Peyer's patch (tissue), 4 donors: ENCODE measurements around the gene C16orf92. TPM values are rescaled to one million over a fixed set of nuclear protein-coding genes. Genes with fewer than 3 reads are reported as not detected.

Experiments
- DNase-seq, 3 donors: peaks; one replicate each; pipeline ENCODE4 v3.0.0-alpha.2; 2017 to 2019
- H3K27ac ChIP-seq, 4 donors: fragments of 200-600 bp; sonication (generic); one replicate each; pipeline ENCODE4 v1.5.1; 2016 to 2019
- H3K27me3 ChIP-seq, 2 donors: fragments of 200-600 bp; sonication (generic); one replicate each; pipeline ENCODE4 v1.5.1; 2019
- H3K36me3 ChIP-seq, 3 donors: fragments of 200-600 bp; sonication (generic); one replicate each; pipeline ENCODE4 v1.5.1; 2016 to 2019
- H3K4me1 ChIP-seq, 4 donors: fragments of 200-600 bp; sonication (generic); one replicate each; pipeline ENCODE4 v1.5.1; 2016 to 2019
- H3K4me3 ChIP-seq, 4 donors: fragments of 200-600 bp; sonication (generic); 1 replicate in 3 of 4; 2 replicates in 1 of 4; pipeline ENCODE4 v1.5.1; 2016 to 2019; ENCODE audit warnings: mild to moderate bottlenecking in 1 of 4
- H3K9me3 ChIP-seq, 4 donors: fragments of 200-600 bp; sonication (generic); one replicate each; pipeline ENCODE4 v1.5.1; 2016 to 2019; ENCODE audit warnings: mild to moderate bottlenecking in 1 of 4
- CTCF ChIP-seq, 6 experiments: fragments of 450-650 bp in 4 of 6; fragments of 200-600 bp in 2 of 6; sonication (generic) in 1 of 6; IDR thresholded peaks; one replicate each; pipeline ENCODE4 v1.5.1; 2017 to 2019; ENCODE audit warnings: antibody characterized with exemption in 6 of 6, mild to moderate bottlenecking in 3 of 6, moderate library complexity in 1 of 6
- POLR2A ChIP-seq, 2 donors: fragments of 450-650 bp; IDR thresholded peaks; one replicate each; pipeline ENCODE4 v1.5.1; 2017; ENCODE audit warnings: antibody characterized with exemption in 2 of 2, mild to moderate bottlenecking in 2 of 2, moderate library complexity in 2 of 2
- total RNA-seq, 4 donors: library from RNA; depleted of rRNA; stranded (reverse); fragments of >200 nt; gene quantifications; one replicate each; pipeline ENCODE4 v1.1.0, GENCODE V29; 2016

C16orf92 gene
- total RNA-seq, 4 donors from 2014 or later = not detected

GRCh38 chr16:30004811-30005242, 18.2 kb upstream of the C16orf92 start:
- Histone ChIP-seq H3K4me3 (no peak overlapping the region), H3K9me3 (no peaks in the 10 kb centered on the region), H3K36me3 (peaks cover 0 to 20% (median 0%) of the 10 kb centered on the region in 3 donors), H3K27me3 (peaks cover 0 to 3% of the 10 kb centered on the region in 2 donors), H3K4me1 (no peaks in the 10 kb centered on the region), H3K27ac (no peak overlapping the region)
- no peak for DNase-seq
- no peak for TF ChIP-seq POLR2A (IDR thresholded peaks at IDR 0.05)
- TF ChIP-seq CTCF (IDR thresholded peaks at IDR 0.05) = no peak

GRCh38 chr16:30005341-30006094, 17.5 kb upstream of the C16orf92 start:
- Histone ChIP-seq H3K27ac (no peak overlapping the region), H3K27me3 (peaks cover 0 to 10% of the 10 kb centered on the region in 2 donors), H3K36me3 (peaks cover 0 to 16% (median 0%) of the 10 kb centered on the region in 3 donors), H3K4me3 (no peak overlapping the region), H3K4me1 (peaks cover 0 to 3% (median 2%) of the 10 kb centered on the region in 4 donors), H3K9me3 (no peaks in the 10 kb centered on the region)
- peak; percentile 35 to 81 (median 76) for TF ChIP-seq CTCF (IDR thresholded peaks at IDR 0.05)
- TF ChIP-seq POLR2A (IDR thresholded peaks at IDR 0.05) = no peak
- peak in 2 of 3 donors; percentile 22 to 59 for DNase-seq

- Histone ChIP-seq H3K4me1 (peaks cover 0 to 9% (median 8%) of the 10 kb centered on the region in 4 donors), H3K27me3 (peaks cover 0 to 16% of the 10 kb centered on the region in 2 donors), H3K9me3 (no peaks in the 10 kb centered on the region), H3K27ac (no peak overlapping the region), H3K4me3 (no peak overlapping the region), H3K36me3 (peaks cover 0 to 10% (median 0%) of the 10 kb centered on the region in 3 donors)
- TF ChIP-seq CTCF (IDR thresholded peaks at IDR 0.05) (no peak), POLR2A (IDR thresholded peaks at IDR 0.05) (no peak)
- DNase-seq = no peak
These were observed 16.9 kb upstream of the C16orf92 start for GRCh38 chr16:30006095-30006473.

- H3K27me3 ChIP-seq = peaks cover 0 to 23% of the 10 kb centered on the region in 2 donors
- H3K27ac ChIP-seq = no peak overlapping the region
- DNase-seq = no peak
- H3K36me3 ChIP-seq = peaks cover 0 to 3% (median 0%) of the 10 kb centered on the region in 3 donors
- H3K4me1 ChIP-seq = peaks cover 0 to 16% (median 13%) of the 10 kb centered on the region in 4 donors
- no peaks in the 10 kb centered on the region for H3K9me3 ChIP-seq
- H3K4me3 ChIP-seq = no peak overlapping the region
- no peak for TF ChIP-seq POLR2A (IDR thresholded peaks at IDR 0.05)
- TF ChIP-seq CTCF (IDR thresholded peaks at IDR 0.05) = no peak
These were observed 16.2 kb upstream of the C16orf92 start for GRCh38 chr16:30006659-30007377.

GRCh38 chr16:30007378-30007895, 15.6 kb upstream of the C16orf92 start:
- no peaks in the 10 kb centered on the region for H3K36me3 ChIP-seq
- H3K4me1 ChIP-seq = peaks cover 0 to 16% (median 13%) of the 10 kb centered on the region in 4 donors
- H3K27me3 ChIP-seq = peaks cover 0 to 27% of the 10 kb centered on the region in 2 donors
- no peak for TF ChIP-seq CTCF (IDR thresholded peaks at IDR 0.05)
- no peak for TF ChIP-seq POLR2A (IDR thresholded peaks at IDR 0.05)
- DNase-seq = no peak
- H3K9me3 ChIP-seq = no peaks in the 10 kb centered on the region
- no peak overlapping the region for H3K27ac ChIP-seq
- H3K4me3 ChIP-seq = no peak overlapping the region
